Activated CD4-positive, alpha-beta T cell treated with anti-CD3 and anti-CD28 coated beads for 48 hours (primary cell): ENCODE measurements around the gene IL26.

Experiments
- DNase-seq: peaks from one replicate; pipeline ENCODE4 v3.0.0-alpha.2; 2020

IL26 gene

GRCh38 chr12:68225576-68226476, at the start of gene IL26:
TSS of gene IL26 (minus strand) at chr12:68225810. CDS start at chr12:68225756, 54 bp downstream.
- no peak for DNase-seq

GRCh38 chr12:68272732-68273131, 47.1 kb upstream of the IL26 start:
- DNase-seq: no peak

GRCh38 chr12:68271346-68271745, 45.7 kb upstream of the IL26 start:
- DNase-seq: no peak

- no peak for DNase-seq
Measured at GRCh38 chr12:68270358-68270757, 44.7 kb upstream of the IL26 start.

GRCh38 chr12:68269779-68270178, 44.2 kb upstream of the IL26 start:
- DNase-seq: no peak

- no peak for DNase-seq
Measured at GRCh38 chr12:68268967-68269366, 43.4 kb upstream of the IL26 start.

GRCh38 chr12:68267892-68268396, 42.3 kb upstream of the IL26 start:
- no peak for DNase-seq

GRCh38 chr12:68264857-68265256, 39.2 kb upstream of the IL26 start:
- DNase-seq: no peak

- no peak for DNase-seq
Measured at GRCh38 chr12:68264158-68264855, 38.7 kb upstream of the IL26 start.

GRCh38 chr12:68263366-68263765, 37.8 kb upstream of the IL26 start:
- DNase-seq: no peak

GRCh38 chr12:68261896-68262295, 36.3 kb upstream of the IL26 start:
- DNase-seq: no peak

GRCh38 chr12:68260153-68260552, 34.5 kb upstream of the IL26 start:
- no peak for DNase-seq

GRCh38 chr12:68259318-68259940, 33.8 kb upstream of the IL26 start:
- DNase-seq: peak; percentile 36

GRCh38 chr12:68253504-68253903, 27.9 kb upstream of the IL26 start, which contains the start of gene IL22:
TSS of gene IL22 (minus strand) at chr12:68253604. CDS start at chr12:68253448, 156 bp downstream.
- DNase-seq: no peak

- no peak for DNase-seq
Measured at GRCh38 chr12:68252077-68252476, 26.5 kb upstream of the IL26 start.

GRCh38 chr12:68250454-68250853, 24.8 kb upstream of the IL26 start:
- no peak for DNase-seq

GRCh38 chr12:68247785-68248184, 22.2 kb upstream of the IL26 start:
- no peak for DNase-seq

GRCh38 chr12:68246350-68246749, 20.7 kb upstream of the IL26 start:
- DNase-seq: no peak

- no peak for DNase-seq
Measured at GRCh38 chr12:68245180-68246021, 19.8 kb upstream of the IL26 start.

- no peak for DNase-seq
Measured at GRCh38 chr12:68242777-68243176, 17.2 kb upstream of the IL26 start.

- peak; percentile 62 for DNase-seq
Measured at GRCh38 chr12:68240975-68241374, 15.4 kb upstream of the IL26 start.

GRCh38 chr12:68240079-68240478, 14.5 kb upstream of the IL26 start:
- DNase-seq: no peak
